ENCODE results near the gene DNAH1.

- TF ChIP-seq CEBPB (IDR thresholded peaks at IDR 0.05; ENCODE audit: low read depth, low read length) (no peak), ELK1 (IDR thresholded peaks at IDR 0.05; ENCODE audit: borderline replicate concordance, low read depth, low read length) (no peak), POLR2A (IDR thresholded peaks at IDR 0.05; ENCODE audit: low read depth, low read length) (no peak), CTCF (conservative IDR thresholded peaks at IDR 0.05; ENCODE audit: low read depth, low read length) (no peak), RAD21 (IDR thresholded peaks at IDR 0.05; ENCODE audit: low read length) (no peak), BHLHE40 (IDR thresholded peaks at IDR 0.05; ENCODE audit: low read depth, low read length) (no peak), SMC3 (IDR thresholded peaks at IDR 0.05; ENCODE audit: low read depth, low read length) (no peak), MAFK (IDR thresholded peaks at IDR 0.05; ENCODE audit: low read depth, low read length) (no peak), RCOR1 (IDR thresholded peaks at IDR 0.05; ENCODE audit: insufficient replicate concordance, low read length) (no peak)
Observed at GRCh38 chr3:52315977-52316764, at the start of gene DNAH1.
